HEK293 (cell line): ENCODE data around the gene SLC41A1.

Experiments used
- CTCF ChIP-seq: fragments of 450-650 bp; formaldehyde crosslinking; IDR thresholded peaks from 2 replicates; pipeline ENCODE4 v1.5.1; 2016; ENCODE audit warnings: missing biosample characterization, missing genetic modification characterization
- EGR2 ChIP-seq: fragments of 450-650 bp; formaldehyde crosslinking; IDR thresholded peaks from 2 replicates; pipeline ENCODE4 v1.5.1; 2016; ENCODE audit warnings: low read depth, missing biosample characterization, missing genetic modification characterization
- KLF1 ChIP-seq: fragments of 450-650 bp; formaldehyde crosslinking; IDR thresholded peaks from 2 replicates; pipeline ENCODE4 v1.5.1; 2016; ENCODE audit warnings: missing biosample characterization, missing genetic modification characterization
- KLF8 ChIP-seq: fragments of 450-650 bp; formaldehyde crosslinking; IDR thresholded peaks from 2 replicates; pipeline ENCODE4 v1.5.1; 2016; ENCODE audit warnings: missing biosample characterization, missing genetic modification characterization
- MYNN ChIP-seq: fragments of 450-650 bp; formaldehyde crosslinking; IDR thresholded peaks from 2 replicates; pipeline ENCODE4 v1.5.1; 2016; ENCODE audit warnings: missing biosample characterization, missing genetic modification characterization, borderline replicate concordance
- PATZ1 ChIP-seq: fragments of 450-650 bp; formaldehyde crosslinking; IDR thresholded peaks from 2 replicates; pipeline ENCODE4 v1.5.1; 2016; ENCODE audit warnings: missing biosample characterization, missing genetic modification characterization
- SP2 ChIP-seq: fragments of 450-650 bp; formaldehyde crosslinking; IDR thresholded peaks from 2 replicates; pipeline ENCODE4 v1.5.1; 2016; ENCODE audit warnings: missing biosample characterization, missing genetic modification characterization
- SP7 ChIP-seq: fragments of 450-650 bp; formaldehyde crosslinking; IDR thresholded peaks from 2 replicates; pipeline ENCODE4 v1.5.1; 2016; ENCODE audit warnings: missing biosample characterization, missing genetic modification characterization
- WT1 ChIP-seq: fragments of 450-650 bp; formaldehyde crosslinking; IDR thresholded peaks from 2 replicates; pipeline ENCODE4 v1.5.1; 2016; ENCODE audit warnings: missing biosample characterization, missing genetic modification characterization
- ZBTB11 ChIP-seq: fragments of 450-650 bp; formaldehyde crosslinking; conservative IDR thresholded peaks from 2 replicates; pipeline ENCODE4 v1.5.1; 2016; ENCODE audit warnings: low read depth, missing biosample characterization, missing genetic modification characterization
- ZBTB17 ChIP-seq: fragments of 450-650 bp; formaldehyde crosslinking; IDR thresholded peaks from 2 replicates; pipeline ENCODE4 v1.5.1; 2016; ENCODE audit warnings: missing biosample characterization, missing genetic modification characterization
- ZBTB21 ChIP-seq: fragments of 450-650 bp; formaldehyde crosslinking; IDR thresholded peaks from 2 replicates; pipeline ENCODE4 v1.5.1; 2017; ENCODE audit warnings: missing biosample characterization, missing genetic modification characterization
- ZBTB26 ChIP-seq: fragments of 450-650 bp; formaldehyde crosslinking; optimal IDR thresholded peaks from 2 replicates; pipeline ENCODE3; 2016; ENCODE audit warnings: missing biosample characterization, mild to moderate bottlenecking, missing genetic modification characterization
- ZBTB48 ChIP-seq: fragments of 450-650 bp; formaldehyde crosslinking; IDR thresholded peaks from 2 replicates; pipeline ENCODE4 v1.5.1; 2016; ENCODE audit warnings: missing biosample characterization, missing genetic modification characterization
- ZEB2 ChIP-seq: fragments of 450-650 bp; formaldehyde crosslinking; IDR thresholded peaks from 2 replicates; pipeline ENCODE4 v1.5.1; 2016; ENCODE audit warnings: missing biosample characterization, missing genetic modification characterization
- ZFHX2 ChIP-seq: fragments of 450-650 bp; formaldehyde crosslinking; conservative IDR thresholded peaks from 2 replicates; pipeline ENCODE4 v1.5.1; 2016; ENCODE audit warnings: missing biosample characterization, missing genetic modification characterization
- ZIC2 ChIP-seq: fragments of 450-650 bp; formaldehyde crosslinking; IDR thresholded peaks from 2 replicates; pipeline ENCODE4 v1.5.1; 2016; ENCODE audit warnings: missing biosample characterization, missing genetic modification characterization
- ZNF146 ChIP-seq: fragments of 450-650 bp; formaldehyde crosslinking; IDR thresholded peaks from 2 replicates; pipeline ENCODE4 v1.5.1; 2016; ENCODE audit warnings: missing biosample characterization, missing genetic modification characterization
- ZNF2 ChIP-seq: fragments of 450-650 bp; formaldehyde crosslinking; IDR thresholded peaks from 2 replicates; pipeline ENCODE4 v1.5.1; 2016; ENCODE audit warnings: missing biosample characterization, missing genetic modification characterization
- ZNF24 ChIP-seq: fragments of 450-650 bp; formaldehyde crosslinking; IDR thresholded peaks from 2 replicates; pipeline ENCODE4 v1.5.1; 2016; ENCODE audit warnings: missing biosample characterization, missing genetic modification characterization
- ZNF335 ChIP-seq: fragments of 450-650 bp; formaldehyde crosslinking; conservative IDR thresholded peaks from 2 replicates; pipeline ENCODE4 v1.5.1; 2016; ENCODE audit warnings: missing biosample characterization, missing genetic modification characterization
- ZNF350 ChIP-seq: fragments of 450-650 bp; formaldehyde crosslinking; IDR thresholded peaks from 2 replicates; pipeline ENCODE4 v1.5.0; 2017; ENCODE audit warnings: missing biosample characterization, mild to moderate bottlenecking, missing genetic modification characterization
- ZNF501 ChIP-seq: fragments of 450-650 bp; formaldehyde crosslinking; IDR thresholded peaks from 2 replicates; pipeline ENCODE4 v1.5.1; 2016; ENCODE audit warnings: missing biosample characterization, missing genetic modification characterization
- ZNF548 ChIP-seq: fragments of 450-650 bp; formaldehyde crosslinking; IDR thresholded peaks from 2 replicates; pipeline ENCODE4 v1.5.1; 2016; ENCODE audit warnings: missing biosample characterization, missing genetic modification characterization
- ZNF549 ChIP-seq: fragments of 450-650 bp; IDR thresholded peaks from 2 replicates; pipeline ENCODE4 v1.5.1; 2018; ENCODE audit warnings: missing biosample characterization, missing genetic modification characterization, mild to moderate bottlenecking, inconsistent platforms, moderate library complexity
- ZNF596 ChIP-seq: fragments of 450-650 bp; IDR thresholded peaks from 2 replicates; pipeline ENCODE4 v1.5.0; 2018; ENCODE audit warnings: missing biosample characterization, mild to moderate bottlenecking, missing genetic modification characterization, moderate library complexity
- ZNF600 ChIP-seq: fragments of 450-650 bp; formaldehyde crosslinking; IDR thresholded peaks from 2 replicates; pipeline ENCODE4 v1.5.1; 2016; ENCODE audit warnings: missing biosample characterization, missing genetic modification characterization
- ZNF677 ChIP-seq: fragments of 450-650 bp; IDR thresholded peaks from 2 replicates; pipeline ENCODE4 v1.5.0; 2018; ENCODE audit warnings: missing biosample characterization, mild to moderate bottlenecking, missing genetic modification characterization, moderate library complexity
- ZNF76 ChIP-seq: fragments of 450-650 bp; formaldehyde crosslinking; IDR thresholded peaks from 2 replicates; pipeline ENCODE4; 2016; ENCODE audit warnings: low read depth, missing biosample characterization, missing genetic modification characterization, borderline replicate concordance
- ZNF777 ChIP-seq: fragments of 450-650 bp; formaldehyde crosslinking; IDR thresholded peaks from 2 replicates; pipeline ENCODE4 v1.5.1; 2017; ENCODE audit warnings: missing biosample characterization, missing genetic modification characterization, borderline replicate concordance
- ZNF785 ChIP-seq: fragments of 450-650 bp; formaldehyde crosslinking; IDR thresholded peaks from 2 replicates; pipeline ENCODE4 v1.5.1; 2016; ENCODE audit warnings: missing biosample characterization, missing genetic modification characterization

The SLC41A1 gene

GRCh38 chr1:205775015-205775716 is 37.8 kb downstream of the SLC41A1 start, which contains the start of gene RAB29 (continued):
- TF ChIP-seq PATZ1 (tag by site-specific recombination) (peak; percentile 78), ZNF785 (tag by site-specific recombination) (no peak), ZBTB11 (tag by site-specific recombination) (peak; percentile 26; the same call in 1 of the 2 replicates), ZBTB26 (tag by site-specific recombination) (peak; percentile 73), ZIC2 (tag by site-specific recombination) (0 out of 2 replicates have a peak, but pooled peaks have one; percentile 33), SP7 (tag by site-specific recombination) (peak; percentile 62), ZNF600 (tag by site-specific recombination) (peak; percentile 68; the same call in 1 of the 2 replicates), ZFHX2 (peak; percentile 40), ZNF146 (tag by site-specific recombination) (0 out of 2 replicates have a peak, but pooled peaks have one; percentile 4), ZBTB48 (peak; percentile 85), MYNN (peak; percentile 96), ZNF76 (peak; percentile 96), ZNF2 (peak; percentile 36; the same call in 1 of the 2 replicates), ZBTB17 (peak; percentile 98), KLF8 (tag by site-specific recombination) (peak; percentile 49; the same call in 1 of the 2 replicates), SP2 (tag by site-specific recombination) (peak; percentile 9; the same call in 1 of the 2 replicates), KLF1 (tag by site-specific recombination) (peak; percentile 64), ZNF777 (tag by site-specific recombination) (peak; percentile 43; the same call in 1 of the 2 replicates), EGR2 (tag by site-specific recombination) (peak; percentile 58), ZNF24 (tag by site-specific recombination) (0 out of 2 replicates have a peak, but pooled peaks have one; percentile 39), ZNF677 (tag by site-specific recombination) (no peak), ZBTB21 (tag by site-specific recombination) (peak; percentile 27; the same call in 1 of the 2 replicates), ZNF596 (tag by site-specific recombination) (no peak), CTCF (tag by site-specific recombination) (0 out of 2 replicates have a peak, but pooled peaks have one; percentile 14), ZEB2 (tag by site-specific recombination) (peak; percentile 70), ZNF548 (no peak), ZNF549 (tag by site-specific recombination) (no peak), ZNF501 (tag by site-specific recombination) (peak; percentile 79), ZNF335 (peak; percentile 97), ZNF350 (no peak), WT1 (tag by site-specific recombination) (peak; percentile 51; the same call in 1 of the 2 replicates)
